RWPE1 (cell line): ENCODE measurements around the gene DLL3.

Experiments
- CTCF ChIA-PET: fragments of 350-600 bp; sonication (Branson Sonifier 250); formaldehyde crosslinking; extraction: SDS; loops from one replicate; lab custom pipeline; 2021; lab: Yijun Ruan, JAX
- POLR2A ChIA-PET: fragments of 400-600 bp; formaldehyde crosslinking; extraction: SDS; loops from one replicate; lab custom pipeline; 2020; ENCODE audit warnings: antibody characterized with exemption; ENCODE audit not compliant: low non-redundant PET; lab: Yijun Ruan, JAX
- DNase-seq: peaks from one replicate; pipeline ENCODE4 v3.0.0; 2012; ENCODE audit warnings: low spot score
- H3K27ac ChIP-seq: fragments of 450-650 bp; 2 replicates; pipeline ENCODE4 v1.5.1; 2017
- TF ChIP-seq, protein P1 (sequence below): fragments of 450-650 bp; conservative IDR thresholded peaks from 2 replicates; pipeline ENCODE4 v1.5.1; 2017; ENCODE audit warnings: low read depth, mild to moderate bottlenecking

The DLL3 gene

DNA sequence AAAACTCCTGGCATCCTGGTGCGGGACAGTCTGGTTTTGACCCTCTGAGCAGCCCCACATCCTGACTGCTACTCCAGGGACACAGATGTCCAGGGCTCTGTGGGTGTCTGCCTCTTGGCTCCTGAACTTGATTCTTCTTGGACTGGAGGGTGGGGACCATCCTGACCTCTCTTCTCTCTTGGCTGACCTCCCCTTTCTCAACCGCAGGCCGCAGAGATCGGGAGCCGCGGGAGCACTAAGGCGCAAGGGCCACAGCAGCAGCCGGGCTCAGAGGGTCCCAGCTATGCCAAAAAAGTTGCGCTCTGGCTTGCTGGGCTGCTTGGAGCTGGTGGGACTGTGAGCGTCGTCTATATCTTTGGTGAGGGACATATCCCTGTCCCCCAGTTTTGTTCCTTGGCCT is 17.1 kb upstream of the DLL3 start:
- ChIA-PET POLR2A (no interaction called here), CTCF (no interaction called here)
- no peak for DNase-seq
- peak overlapping the region; percentile 78 for H3K27ac ChIP-seq
- TF ChIP-seq, protein P1, sequence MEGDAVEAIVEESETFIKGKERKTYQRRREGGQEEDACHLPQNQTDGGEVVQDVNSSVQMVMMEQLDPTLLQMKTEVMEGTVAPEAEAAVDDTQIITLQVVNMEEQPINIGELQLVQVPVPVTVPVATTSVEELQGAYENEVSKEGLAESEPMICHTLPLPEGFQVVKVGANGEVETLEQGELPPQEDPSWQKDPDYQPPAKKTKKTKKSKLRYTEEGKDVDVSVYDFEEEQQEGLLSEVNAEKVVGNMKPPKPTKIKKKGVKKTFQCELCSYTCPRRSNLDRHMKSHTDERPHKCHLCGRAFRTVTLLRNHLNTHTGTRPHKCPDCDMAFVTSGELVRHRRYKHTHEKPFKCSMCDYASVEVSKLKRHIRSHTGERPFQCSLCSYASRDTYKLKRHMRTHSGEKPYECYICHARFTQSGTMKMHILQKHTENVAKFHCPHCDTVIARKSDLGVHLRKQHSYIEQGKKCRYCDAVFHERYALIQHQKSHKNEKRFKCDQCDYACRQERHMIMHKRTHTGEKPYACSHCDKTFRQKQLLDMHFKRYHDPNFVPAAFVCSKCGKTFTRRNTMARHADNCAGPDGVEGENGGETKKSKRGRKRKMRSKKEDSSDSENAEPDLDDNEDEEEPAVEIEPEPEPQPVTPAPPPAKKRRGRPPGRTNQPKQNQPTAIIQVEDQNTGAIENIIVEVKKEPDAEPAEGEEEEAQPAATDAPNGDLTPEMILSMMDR, result no peak

- POLR2A ChIA-PET, result no interaction called here
- CTCF ChIA-PET, result no interaction called here
- peak overlapping the region; percentile 32; the same call in 1 of the 2 replicates for H3K27ac ChIP-seq
- TF ChIP-seq, protein P1, result no peak
- no peak for DNase-seq
Measured at GRCh38 chr19:39483141-39483540, 15.6 kb upstream of the DLL3 start.

DNA sequence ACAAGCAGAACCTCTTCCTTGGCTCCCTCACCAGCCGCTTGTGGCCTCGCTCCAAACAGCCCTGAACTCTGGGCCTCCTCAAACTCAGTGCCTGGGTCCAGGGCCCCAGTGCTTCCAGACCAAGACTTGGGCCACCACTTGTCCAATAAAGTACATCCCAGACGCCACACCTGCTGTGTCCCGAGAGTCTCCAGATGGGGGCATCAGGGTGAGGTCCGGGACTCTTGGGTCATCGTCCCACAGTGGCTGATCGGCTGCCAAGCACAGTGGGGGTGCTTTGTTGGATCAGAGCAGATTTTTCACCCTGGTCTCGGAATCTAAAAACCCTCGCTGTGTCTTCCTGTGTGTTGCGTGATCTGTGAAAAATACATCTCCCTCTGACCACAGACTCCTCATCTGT is 9.0 kb upstream of the DLL3 start:
- ChIA-PET CTCF (interaction anchor here (0.6 kb wide), 1 partner anchor 211 kb away, joined by 4 read pairs; no protein-coding TSS in a partner anchor), POLR2A (interaction anchor here (0.6 kb wide), 1 partner anchor 46 kb away, joined by 3 read pairs; no protein-coding TSS in a partner anchor)
- no peak for DNase-seq
- H3K27ac ChIP-seq, result no peak overlapping the region
- TF ChIP-seq, protein P1, result no peak

DNA sequence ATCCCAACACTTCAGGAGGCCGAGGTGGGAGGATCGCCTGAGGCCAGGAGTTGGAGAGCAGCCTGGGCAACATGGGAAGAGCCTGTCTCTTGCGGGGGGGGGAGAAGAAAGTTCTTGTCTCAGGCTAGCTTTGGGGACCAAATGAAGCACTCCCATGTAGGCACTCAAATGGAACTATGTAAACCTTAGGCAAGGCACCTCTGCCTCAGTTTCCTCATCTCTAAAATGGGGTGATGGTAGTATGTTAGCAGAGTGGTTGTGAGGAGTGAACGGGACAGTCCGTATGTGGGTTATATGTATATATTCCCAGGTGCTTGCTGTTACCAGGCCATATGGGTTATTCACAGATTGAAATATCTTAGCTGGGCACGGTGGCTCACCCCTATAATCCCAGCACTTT is 6.5 kb upstream of the DLL3 start:
- H3K27ac ChIP-seq, result no peak overlapping the region
- TF ChIP-seq, protein P1, result no peak
- ChIA-PET CTCF (interaction anchor here (0.6 to 1.1 kb wide), 2 partner anchors 40 to 967 kb away, joined by 5 to 7 read pairs; partner anchors contain the start of gene EID2B), POLR2A (no interaction called here)
- no peak for DNase-seq

DNA sequence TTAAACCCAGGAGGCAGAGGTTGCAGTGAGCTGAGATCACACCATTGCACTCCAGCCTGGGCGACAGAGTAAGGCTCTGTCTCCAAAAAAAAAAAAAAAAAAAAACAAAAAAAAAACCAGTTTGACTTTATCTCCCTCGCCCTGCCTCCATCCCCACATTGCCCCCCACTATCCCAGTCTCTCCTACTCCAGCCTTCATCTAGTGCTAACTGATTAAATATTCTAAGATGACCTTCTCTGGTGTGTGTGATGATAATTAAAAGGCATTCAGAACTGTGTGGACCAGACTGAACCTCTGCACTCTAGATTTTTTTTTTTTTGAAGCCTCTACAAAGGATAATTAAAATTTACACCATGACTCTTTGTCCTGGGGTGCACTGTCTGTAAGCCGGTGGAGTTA is 6.0 kb upstream of the DLL3 start:
- DNase-seq, result no peak
- POLR2A ChIA-PET, result interaction anchor here (0.5 kb wide), 1 partner anchor 50 kb away, joined by 3 read pairs; no protein-coding TSS in a partner anchor
- TF ChIP-seq, protein P1, result no peak
- CTCF ChIA-PET, result no interaction called here
- peak overlapping the region; percentile 54 for H3K27ac ChIP-seq

- peak overlapping the region; percentile 5; the same call in 1 of the 2 replicates for H3K27ac ChIP-seq
- POLR2A ChIA-PET, result interaction anchor here (0.5 to 0.7 kb wide), 2 partner anchors 9 to 78 kb away, joined by 4 read pairs; no protein-coding TSS in a partner anchor
- TF ChIP-seq, protein P1, result no peak
- no peak for DNase-seq
- CTCF ChIA-PET, result interaction anchor here (0.6 kb wide), 1 partner anchor 138 kb away, joined by 3 read pairs; no protein-coding TSS in a partner anchor
Measured at GRCh38 chr19:39494661-39495060, 4.1 kb upstream of the DLL3 start.
